Body of pancreas (tissue), 4 donors: ENCODE data around the gene SLC32A1.

Experiments
- POLR2A ChIP-seq, 3 donors: fragments of 450-650 bp; IDR thresholded peaks; one replicate each; pipeline ENCODE4 v1.6.1; 2016; ENCODE audit warnings: antibody characterized with exemption in 3 of 3, mild to moderate bottlenecking in 2 of 3
- TF ChIP-seq, protein P1 (sequence below), 7 experiments: fragments of 450-650 bp in 4 of 7; fragments of 200-600 bp in 3 of 7; sonication (generic) in 3 of 7; IDR thresholded peaks; one replicate each; pipeline ENCODE4 v1.5.1; 2016 to 2019; ENCODE audit warnings: antibody characterized with exemption in 7 of 7

DNA sequence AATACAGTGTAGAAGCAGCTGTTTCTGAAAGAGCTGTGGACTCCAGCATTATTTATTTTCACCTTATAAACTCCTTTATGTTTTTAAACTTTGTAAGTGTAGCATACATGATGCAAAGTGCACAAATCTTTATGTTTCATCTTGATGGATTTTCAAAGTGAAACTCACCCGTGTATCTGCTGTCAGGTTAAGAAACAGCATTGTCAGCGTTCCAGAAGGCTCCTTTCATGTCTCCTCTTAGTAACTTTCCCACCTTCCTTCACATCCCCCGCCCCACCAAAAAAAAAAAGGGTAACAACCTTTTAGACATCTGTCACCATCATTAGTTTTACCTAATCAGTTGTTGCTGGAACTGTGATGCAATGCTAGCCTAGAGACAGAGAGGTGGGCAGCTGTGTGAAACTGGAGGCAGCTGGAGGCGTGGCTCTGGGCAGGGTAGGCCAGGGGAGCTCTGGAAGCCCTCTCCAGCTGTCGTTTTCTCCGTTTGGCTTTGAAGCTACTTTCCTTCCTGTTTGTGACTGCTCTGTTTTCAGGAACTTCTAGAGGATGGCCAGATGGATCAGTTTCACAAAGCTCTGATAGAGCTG, 31.1 kb downstream of the SLC32A1 start:
- TF ChIP-seq, protein P1, sequence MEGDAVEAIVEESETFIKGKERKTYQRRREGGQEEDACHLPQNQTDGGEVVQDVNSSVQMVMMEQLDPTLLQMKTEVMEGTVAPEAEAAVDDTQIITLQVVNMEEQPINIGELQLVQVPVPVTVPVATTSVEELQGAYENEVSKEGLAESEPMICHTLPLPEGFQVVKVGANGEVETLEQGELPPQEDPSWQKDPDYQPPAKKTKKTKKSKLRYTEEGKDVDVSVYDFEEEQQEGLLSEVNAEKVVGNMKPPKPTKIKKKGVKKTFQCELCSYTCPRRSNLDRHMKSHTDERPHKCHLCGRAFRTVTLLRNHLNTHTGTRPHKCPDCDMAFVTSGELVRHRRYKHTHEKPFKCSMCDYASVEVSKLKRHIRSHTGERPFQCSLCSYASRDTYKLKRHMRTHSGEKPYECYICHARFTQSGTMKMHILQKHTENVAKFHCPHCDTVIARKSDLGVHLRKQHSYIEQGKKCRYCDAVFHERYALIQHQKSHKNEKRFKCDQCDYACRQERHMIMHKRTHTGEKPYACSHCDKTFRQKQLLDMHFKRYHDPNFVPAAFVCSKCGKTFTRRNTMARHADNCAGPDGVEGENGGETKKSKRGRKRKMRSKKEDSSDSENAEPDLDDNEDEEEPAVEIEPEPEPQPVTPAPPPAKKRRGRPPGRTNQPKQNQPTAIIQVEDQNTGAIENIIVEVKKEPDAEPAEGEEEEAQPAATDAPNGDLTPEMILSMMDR (IDR thresholded peaks at IDR 0.05), result no peak
- TF ChIP-seq POLR2A (IDR thresholded peaks at IDR 0.05), result no peak
